Ovary (tissue), 9 donors: Measurements from ENCODE around the gene WDFY4. TPM values are rescaled to one million over a fixed set of nuclear protein-coding genes. Genes with fewer than 3 reads are reported as not detected.

ENCODE experiments used
- DNase-seq, 5 donors: peaks; one replicate each; pipeline ENCODE4 v3.0.0-alpha.2; 2019 to 2020
- H3K27ac ChIP-seq, 2 donors: fragments of 200-600 bp; one replicate each; pipeline versions ENCODE4 v1.5.1 to v1.8.0; 2019 to 2022
- H3K27me3 ChIP-seq: fragments of 200-600 bp; one replicate; pipeline ENCODE4 v1.8.0; 2022
- H3K36me3 ChIP-seq: fragments of 200-600 bp; sonication (generic); one replicate; pipeline ENCODE4 v1.5.1; 2019
- H3K4me1 ChIP-seq: one replicate; pipeline ENCODE4 v1.8.1; 2013; ENCODE audit warnings: mild to moderate bottlenecking, moderate library complexity; ENCODE audit not compliant: insufficient read depth
- H3K4me3 ChIP-seq: fragments of 200-600 bp; sonication (generic); one replicate; pipeline ENCODE4 v1.5.1; 2017
- H3K9me3 ChIP-seq, 2 donors: fragments of 200-600 bp in 1 of 2; sonication (generic) in 1 of 2; one replicate each; pipeline versions ENCODE4 v1.5.1 to v1.8.1; 2013 to 2019; ENCODE audit warnings: mild to moderate bottlenecking in 1 of 2, moderate library complexity in 1 of 2
- CTCF ChIP-seq, 3 donors: fragments of 450-650 bp in 2 of 3; fragments of 200-600 bp in 1 of 3; IDR thresholded peaks; one replicate each; pipeline versions ENCODE4 v1.5.1 to v1.8.0; 2016 to 2022; ENCODE audit warnings: antibody characterized with exemption in 3 of 3, mild to moderate bottlenecking in 1 of 3
- EP300 ChIP-seq: sonication (generic); formaldehyde crosslinking; IDR thresholded peaks from one replicate; pipeline ENCODE4 v1.6.1; 2017; ENCODE audit warnings: antibody characterized with exemption
- POLR2A ChIP-seq: fragments of 450-650 bp; IDR thresholded peaks from one replicate; pipeline ENCODE4 v1.6.1; 2017; ENCODE audit warnings: antibody characterized with exemption, mild to moderate bottlenecking, moderate library complexity
- WGBS, 3 donors: extraction: QIAGEN DNeasy Blood & Tissue Kit in 1 of 3; methylation state at CpG; one replicate each; pipeline versions ENCODE4 v1.1.5 to v1.1.7; 2013 to 2017; 5-methylcytosine and 5-hydroxymethylcytosine counted together
- intact Hi-C, 4 donors: fragments of 100-400 bp; cut with DNase I; formaldehyde crosslinking; loops; one replicate each; pipeline versions ENCODE4 v1.11.0 to v1.15.1; 2022 to 2023
- polyA plus RNA-seq, 2 donors: library from polyadenylated mRNA; stranded (reverse); fragments of 200-250 nt in 1 of 2; fragments of 350-450 nt in 1 of 2; fragmentation: Illumina TruSeq in 1 of 2; extraction: RNeasy Lipid Tissue Mini Kit (QIAGEN cat#74804) in 1 of 2; gene quantifications; one replicate each; pipeline ENCODE4 v1.2.3, GENCODE V29; 2013 to 2014
- total RNA-seq, 7 donors: library from RNA; depleted of rRNA in 2 of 7; stranded (reverse); fragments of >200 nt in 2 of 7; fragmentation: NEBNext Ultra II Directional in 3 of 7; extraction: Animal tissue kit (Norgen Biotek cat#: 25700) in 3 of 7; gene quantifications; one replicate each; pipeline versions ENCODE4 v1.1.0 to v1.2.4, GENCODE V29; 2016 to 2023
- donor health status: DM: no; HTN: no; CAD: no; lungs with moderate emphysema.
- donor health status: DM: no; HTN: no; CAD: no.
- donor health status: Bipolar disorder and iron deficiency.
- donor health status: DM: yes; HTN: yes; CAD: no.
- donor health status: DM: no; HTN: no; CAD: no.
- donor health status: DM: yes; HTN: yes; CAD: no.

WDFY4 gene
- total and polyA plus RNA-seq, 9 donors: 0.54 to 4.2 (median 1.7) TPM

DNA sequence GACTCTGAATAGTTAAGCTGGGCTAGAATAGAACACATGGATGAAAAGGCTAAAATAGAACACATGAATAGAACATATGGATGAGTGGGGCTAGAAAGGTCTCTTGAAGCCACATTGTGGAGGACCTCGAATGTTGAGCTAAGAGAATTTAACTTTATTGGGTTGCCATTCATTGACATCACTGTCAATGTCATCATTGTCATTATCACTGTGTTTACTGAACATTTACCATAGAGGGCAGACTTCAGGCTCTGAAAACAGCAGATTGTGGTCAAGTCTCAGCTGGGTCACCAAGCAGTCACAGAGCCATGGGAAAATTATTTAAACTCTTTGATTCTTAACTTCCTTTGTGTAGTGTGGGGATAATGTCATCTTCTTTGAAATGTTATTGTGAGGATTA lies 80.4 kb downstream of the WDFY4 start:
- no peak for DNase-seq
- 88 to 93% (median 91%) methylated on average over 1 of the region's 1 CpG for WGBS, 3 donors
- H3K36me3 ChIP-seq: no peaks in the 10 kb centered on the region
- no peaks in the 10 kb centered on the region for H3K27me3 ChIP-seq
- intact Hi-C loops: no loop called here
- TF ChIP-seq POLR2A: no peak
- TF ChIP-seq EP300: no peak
- TF ChIP-seq CTCF (IDR thresholded peaks at IDR 0.05): no peak
- H3K4me1 ChIP-seq: no peaks in the 10 kb centered on the region
- no peaks in the 10 kb centered on the region for H3K9me3 ChIP-seq
- H3K4me3 ChIP-seq: no peak overlapping the region
- no peak overlapping the region for H3K27ac ChIP-seq

- H3K4me1 ChIP-seq: peaks cover under 1% of the 10 kb centered on the region
- H3K27me3 ChIP-seq: no peaks in the 10 kb centered on the region
- H3K27ac ChIP-seq: no peak overlapping the region
- DNase-seq: no peak
- no peaks in the 10 kb centered on the region for H3K9me3 ChIP-seq
- 88 to 97% (median 94%) methylated on average over 4 of the region's 4 CpGs for WGBS, 3 donors
- no peaks in the 10 kb centered on the region for H3K36me3 ChIP-seq
- no peak overlapping the region for H3K4me3 ChIP-seq
- no peak for TF ChIP-seq EP300
- no peak for TF ChIP-seq CTCF (IDR thresholded peaks at IDR 0.05)
- no peak for TF ChIP-seq POLR2A
- intact Hi-C loops: no loop called here
Observed at GRCh38 chr10:48765527-48765926, 80.9 kb downstream of the WDFY4 start.

DNA sequence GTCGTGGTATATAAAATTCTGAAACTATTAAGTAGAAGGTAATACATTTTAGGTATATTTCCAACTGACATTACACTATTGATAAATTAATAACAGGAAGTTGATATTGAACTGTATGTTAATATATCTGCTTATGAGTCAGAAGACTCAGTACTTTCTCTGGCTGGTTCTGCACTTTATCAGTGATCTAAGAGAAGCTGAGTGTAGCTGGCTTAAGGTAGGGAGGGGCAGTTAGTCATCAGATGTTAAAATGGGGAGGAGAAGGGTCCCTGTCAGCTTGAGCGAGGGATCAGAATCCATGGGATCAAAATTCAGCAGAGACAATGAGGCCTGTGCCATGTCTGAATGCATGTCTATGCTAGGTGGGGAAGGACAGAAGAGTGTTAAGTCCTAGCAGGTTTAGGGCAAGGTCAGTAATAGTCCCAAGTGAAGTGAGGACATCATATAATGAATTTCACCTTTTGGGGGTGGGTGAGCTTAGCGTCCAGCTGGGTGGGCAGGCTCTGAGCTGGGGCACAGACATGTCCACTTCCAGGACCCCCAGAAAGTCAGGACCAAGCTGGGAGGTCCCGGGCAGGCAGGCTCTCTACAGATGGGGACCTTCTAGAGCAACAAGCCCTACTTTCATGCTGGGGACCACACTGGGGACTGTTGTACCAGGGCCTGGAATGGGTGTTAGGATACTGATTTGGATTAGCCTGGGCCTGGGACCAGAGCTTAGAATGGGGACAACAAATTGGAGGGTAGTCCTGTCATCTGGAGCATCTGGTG lies 82.9 kb downstream of the WDFY4 start:
- intact Hi-C loops: no loop called here
- H3K4me3 ChIP-seq: no peak overlapping the region
- H3K27me3 ChIP-seq: no peaks in the 10 kb centered on the region

GRCh38 chr10:48768144-48768766 lies 83.6 kb downstream of the WDFY4 start:
- Histone ChIP-seq H3K36me3 (no peaks in the 10 kb centered on the region), H3K27me3 (no peaks in the 10 kb centered on the region), H3K9me3 (no peaks in the 10 kb centered on the region), H3K27ac (no peak overlapping the region), H3K4me3 (no peak overlapping the region), H3K4me1 (peaks cover 4% of the 10 kb centered on the region)
- no peak for TF ChIP-seq EP300
- TF ChIP-seq CTCF (IDR thresholded peaks at IDR 0.05): no peak
- TF ChIP-seq POLR2A: no peak
- DNase-seq: no peak
- 85 to 92% (median 90%) methylated on average over 14 of the region's 14 CpGs for WGBS, 3 donors
- intact Hi-C loops: no loop called here

More for the DNA sequence above, 82.9 kb downstream of the WDFY4 start:
- Histone ChIP-seq H3K27ac (no peak overlapping the region), H3K4me1 (peaks cover 4% of the 10 kb centered on the region), H3K36me3 (no peaks in the 10 kb centered on the region), H3K9me3 (no peaks in the 10 kb centered on the region)
- TF ChIP-seq CTCF (IDR thresholded peaks at IDR 0.05) (no peak), POLR2A (no peak), EP300 (no peak)
- no peak for DNase-seq
- 89 to 91% (median 91%) methylated on average over 4 of the region's 4 CpGs for WGBS, 3 donors
